ENCODE measurements around the gene SLC16A8.

The SLC16A8 gene

DNA sequence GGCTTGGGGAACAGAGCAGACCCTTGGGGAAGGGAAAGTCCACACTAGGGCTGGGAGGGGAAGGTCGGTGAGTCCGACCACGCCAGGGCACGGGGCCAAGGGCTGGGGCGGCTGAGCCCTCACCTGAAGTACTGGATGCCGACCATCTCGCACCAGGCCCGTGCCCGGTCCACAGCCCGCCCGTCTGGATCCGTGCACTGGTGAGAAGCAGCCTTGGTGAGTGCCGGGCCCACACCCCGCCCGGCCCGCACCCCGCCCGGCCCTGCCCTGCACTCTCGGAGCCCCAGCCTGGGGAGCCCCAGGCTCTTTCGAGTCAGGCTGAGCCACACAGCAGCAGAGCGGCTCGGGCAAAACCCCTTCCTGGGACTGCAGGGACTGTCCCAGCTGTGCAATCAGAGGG is 28.4 kb upstream of the SLC16A8 start:
- DNase-seq (ENCODE audit: low read depth), result no peak

DNA sequence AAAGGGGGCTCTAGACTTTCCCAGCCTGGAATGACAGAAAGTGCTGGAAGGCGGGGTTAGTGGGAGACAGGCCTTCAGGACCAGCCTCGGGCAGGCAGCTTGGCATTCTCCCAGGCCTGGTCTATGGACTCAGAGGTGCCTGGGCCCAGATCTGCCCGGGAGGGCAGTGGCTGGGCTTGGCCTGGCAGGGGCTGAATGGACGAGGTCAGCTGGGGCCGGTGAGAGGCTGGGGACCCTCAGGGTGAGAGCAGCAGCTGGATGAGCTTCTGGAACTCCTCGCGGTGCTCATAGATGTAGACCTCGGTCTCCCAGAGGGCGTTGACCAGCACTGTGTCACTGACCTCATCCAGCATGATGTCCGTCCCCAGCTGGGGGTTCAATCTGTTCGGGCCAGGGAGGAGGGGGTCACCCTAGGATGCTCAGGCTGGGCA is 28.0 kb upstream of the SLC16A8 start:
- DNase-seq (ENCODE audit: low read depth), result no peak

DNA sequence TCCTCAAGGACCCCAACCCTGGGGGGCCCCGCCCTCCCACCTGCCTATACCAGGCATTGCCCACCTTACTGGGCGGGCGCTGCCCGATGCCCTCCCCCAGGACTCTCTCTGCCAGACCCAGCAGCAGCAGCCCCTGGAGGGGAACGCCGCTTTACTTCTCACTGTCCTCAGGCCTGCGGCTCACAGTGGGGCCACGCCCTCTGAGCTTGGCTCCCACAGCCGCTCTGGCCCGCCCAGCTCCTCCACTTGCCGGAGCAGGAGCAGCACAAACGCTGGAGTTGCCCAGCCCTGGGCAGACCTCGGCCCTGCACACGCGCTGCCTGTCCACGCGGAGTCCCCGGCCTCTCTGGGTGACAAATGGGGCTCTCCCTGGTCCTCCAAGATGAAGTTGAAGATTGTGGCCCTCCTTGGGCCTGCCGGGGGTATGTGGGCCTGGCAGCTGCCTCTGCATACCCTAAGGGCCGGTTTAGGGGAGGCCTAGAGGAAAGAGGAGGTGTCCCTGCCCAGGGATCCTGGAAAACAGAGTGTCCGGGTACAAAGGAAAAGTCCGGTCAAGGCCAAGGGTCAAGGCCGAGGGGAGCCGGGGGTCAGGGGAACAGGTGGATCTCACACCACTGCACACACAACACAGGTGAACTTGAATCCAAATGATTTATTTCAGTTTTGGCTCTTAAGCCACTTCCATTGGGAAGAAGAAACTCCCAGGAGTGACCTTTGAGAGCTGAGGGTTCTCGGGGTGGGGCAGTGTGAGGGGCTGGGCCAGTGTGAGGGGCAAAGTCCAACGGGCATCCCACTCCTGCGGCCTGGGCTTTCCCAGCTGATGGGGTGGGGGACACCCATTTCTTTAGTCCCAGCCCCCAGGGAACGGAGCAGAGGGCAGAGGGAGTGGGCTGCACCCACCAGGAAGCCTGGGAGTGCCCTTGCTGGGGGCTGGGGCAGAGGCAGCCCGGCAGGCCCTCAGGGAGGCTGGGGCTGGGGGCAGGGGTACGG is 27.2 kb upstream of the SLC16A8 start:
- no peak for DNase-seq (ENCODE audit: low read depth)

- no peak for DNase-seq (ENCODE audit: low read depth)
These were observed 26.3 kb upstream of the SLC16A8 start, which contains the start of gene BAIAP2L2 for GRCh38 chr22:38110008-38110862. Gene BAIAP2L2, minus strand, starts transcription at chr22:38110684. Its CDS starts 159 bp downstream, at chr22:38110525.

DNA sequence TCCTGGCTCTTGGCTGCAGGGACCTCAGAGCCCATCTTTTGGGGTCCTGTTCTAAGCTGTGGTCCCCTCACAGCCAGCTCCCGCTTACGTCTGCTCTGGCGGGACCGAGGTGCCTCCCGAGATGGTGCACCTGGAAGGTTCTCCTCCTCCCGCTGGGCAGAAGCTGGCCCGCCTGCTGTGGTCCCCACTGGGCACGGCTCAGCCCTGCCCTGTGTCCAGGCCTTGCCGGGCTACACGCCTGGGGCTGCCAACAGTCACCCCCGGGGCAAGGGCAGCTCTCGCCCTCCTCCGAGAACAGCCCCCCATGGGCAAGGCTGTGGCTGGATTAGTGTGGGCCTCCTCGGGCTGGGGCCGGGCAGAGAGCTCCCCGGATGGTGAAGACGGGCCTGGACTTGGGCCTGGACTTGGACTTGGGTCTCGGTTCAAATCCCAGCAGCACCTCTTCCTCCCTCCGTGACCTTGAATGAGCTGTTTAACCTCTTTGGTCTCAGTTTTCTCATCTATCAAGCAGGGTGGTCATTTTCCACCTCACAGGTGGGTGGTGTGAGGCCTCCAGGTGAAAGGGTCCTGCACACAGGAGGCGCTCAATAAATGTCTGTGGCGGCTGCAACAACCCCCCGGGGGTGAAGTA is 25.5 kb upstream of the SLC16A8 start:
- DNase-seq (ENCODE audit: low read depth), result no peak

- no peak for DNase-seq (ENCODE audit: low read depth)
These were observed 24.8 kb upstream of the SLC16A8 start for GRCh38 chr22:38108561-38109319.

DNA sequence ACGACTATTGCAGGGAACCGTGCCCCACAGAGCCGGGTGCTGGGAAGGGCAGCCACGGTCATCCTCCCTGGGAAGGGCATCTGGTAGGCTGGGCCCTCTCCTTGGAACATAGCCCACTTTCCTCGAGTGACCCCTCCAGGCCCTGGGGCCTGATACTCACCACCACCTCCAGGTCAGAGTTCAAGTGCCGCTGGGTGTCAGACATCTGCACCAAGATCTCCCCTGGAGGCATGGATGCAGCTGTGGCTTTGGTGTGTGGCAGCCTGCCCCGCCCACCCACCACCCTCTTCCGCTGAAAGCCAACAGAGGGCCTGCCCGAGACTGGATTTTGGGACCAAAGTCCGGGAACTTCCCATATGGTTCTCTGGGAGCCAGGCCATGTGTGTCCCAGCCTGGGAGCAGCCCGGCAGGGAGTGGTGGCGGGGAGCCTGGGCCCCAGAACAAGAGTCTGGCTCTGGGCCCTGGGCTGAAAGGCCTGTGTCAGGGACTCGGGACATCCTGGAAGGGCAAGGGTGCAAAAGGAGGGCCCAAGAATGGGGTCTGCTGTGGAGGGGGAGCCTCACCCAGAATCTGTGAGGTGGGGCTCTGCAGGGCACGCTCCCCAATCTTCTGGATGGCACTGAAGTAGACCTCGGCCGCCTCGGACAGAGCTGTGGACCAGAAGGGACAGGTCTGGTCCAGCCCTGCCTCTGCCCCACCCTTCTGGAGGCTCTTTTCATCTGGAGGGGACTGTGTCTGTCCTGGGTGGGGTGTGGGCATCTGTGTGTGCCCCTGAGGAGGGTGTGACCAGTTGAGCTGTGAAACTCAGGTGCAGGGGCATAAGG is 23.9 kb upstream of the SLC16A8 start:
- DNase-seq (ENCODE audit: low read depth), result no peak

- no peak for DNase-seq (ENCODE audit: low read depth)
These were observed 23.0 kb upstream of the SLC16A8 start for GRCh38 chr22:38106814-38107578.

- DNase-seq (ENCODE audit: low read depth), result no peak
These were observed 20.1 kb upstream of the SLC16A8 start for GRCh38 chr22:38104084-38104483.

DNA sequence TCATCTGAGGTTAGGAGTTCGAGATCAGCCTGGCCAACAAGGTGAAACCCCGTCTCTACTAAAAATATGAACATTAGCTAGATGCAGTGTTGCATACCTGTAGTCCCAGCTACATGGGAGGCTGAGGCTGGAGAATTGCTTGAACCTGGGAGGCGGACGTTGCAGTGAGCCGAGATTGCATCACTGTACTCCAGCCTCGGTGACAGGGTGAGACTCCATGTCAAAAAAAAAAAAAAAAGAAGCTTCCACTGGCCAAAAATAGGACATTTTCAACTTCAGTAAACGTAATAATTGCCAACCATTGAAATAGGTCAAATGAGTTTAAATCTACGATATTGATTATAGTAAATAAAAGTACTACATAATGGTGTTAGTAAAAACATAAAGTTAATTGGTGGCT is 19.7 kb upstream of the SLC16A8 start:
- DNase-seq (ENCODE audit: low read depth), result no peak

- DNase-seq (ENCODE audit: low read depth), result no peak
These were observed 14.6 kb upstream of the SLC16A8 start for GRCh38 chr22:38098410-38099249.

DNA sequence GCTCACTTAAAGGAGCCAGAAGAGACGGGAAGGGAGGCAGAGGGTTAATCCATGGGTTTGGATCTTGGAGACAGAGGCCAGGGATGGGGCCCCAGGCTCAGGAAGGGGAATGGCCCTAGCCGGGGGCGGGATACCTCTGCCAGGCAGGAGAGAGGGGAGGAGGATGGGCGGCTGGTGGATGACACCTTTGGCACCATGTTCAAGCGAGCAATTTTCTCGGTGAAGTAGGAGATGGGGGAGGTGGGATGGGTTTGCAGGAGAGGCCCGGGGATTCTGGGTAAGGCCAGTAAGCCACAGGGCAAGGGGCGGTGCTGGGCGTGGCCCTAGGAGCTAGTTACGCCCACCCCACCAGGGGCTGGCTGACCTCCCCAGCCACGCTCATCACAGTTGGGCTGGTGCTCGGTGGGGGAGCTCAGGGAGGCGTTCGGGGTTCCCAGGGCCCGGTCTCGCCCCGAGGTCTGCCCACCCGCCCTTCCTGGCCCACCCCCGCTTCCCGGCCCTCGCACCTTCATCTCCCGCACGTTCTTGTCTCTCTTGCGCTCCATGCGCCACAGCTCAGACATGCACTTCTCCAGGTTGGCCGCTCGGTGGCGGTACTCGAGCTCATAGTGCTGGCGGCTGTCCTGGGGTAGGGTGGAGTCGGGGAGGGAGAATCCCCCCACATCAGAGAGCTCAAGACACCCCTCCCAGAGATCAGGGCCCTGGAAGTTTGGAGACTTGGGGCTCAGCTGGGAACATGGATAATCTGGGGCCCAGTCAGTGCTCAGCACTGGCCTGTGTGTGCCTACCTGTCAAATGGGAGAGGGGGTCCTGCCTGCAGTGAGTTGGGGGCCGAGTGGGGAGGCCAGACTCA is 13.8 kb upstream of the SLC16A8 start:
- DNase-seq (ENCODE audit: low read depth), result no peak

DNA sequence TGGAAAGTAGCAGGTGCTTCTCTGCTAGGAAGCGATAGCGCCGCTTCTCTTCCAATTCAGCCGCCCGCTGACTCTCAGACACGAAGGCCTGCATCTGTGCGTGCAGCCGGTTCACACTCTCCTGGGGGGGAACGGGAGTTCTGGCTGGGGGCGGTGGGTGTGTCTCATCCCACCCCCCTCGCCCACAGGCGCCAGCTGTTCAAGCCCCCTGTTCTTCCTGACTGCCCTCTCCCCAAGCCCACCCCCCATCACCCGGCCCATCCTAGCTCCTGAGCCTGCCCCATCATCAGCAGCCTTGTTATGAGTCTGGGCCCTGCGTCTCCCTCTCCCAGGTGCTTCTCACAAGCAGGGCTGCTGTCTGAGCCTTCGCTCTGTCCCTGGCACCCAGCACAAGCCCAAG is 13.1 kb upstream of the SLC16A8 start:
- no peak for DNase-seq (ENCODE audit: low read depth)

- DNase-seq (ENCODE audit: low read depth), result no peak
These were observed 5.5 kb upstream of the SLC16A8 start for GRCh38 chr22:38089474-38089851.

GRCh38 chr22:38088629-38089473 is 4.9 kb upstream of the SLC16A8 start:
- DNase-seq (ENCODE audit: low read depth), result no peak

DNA sequence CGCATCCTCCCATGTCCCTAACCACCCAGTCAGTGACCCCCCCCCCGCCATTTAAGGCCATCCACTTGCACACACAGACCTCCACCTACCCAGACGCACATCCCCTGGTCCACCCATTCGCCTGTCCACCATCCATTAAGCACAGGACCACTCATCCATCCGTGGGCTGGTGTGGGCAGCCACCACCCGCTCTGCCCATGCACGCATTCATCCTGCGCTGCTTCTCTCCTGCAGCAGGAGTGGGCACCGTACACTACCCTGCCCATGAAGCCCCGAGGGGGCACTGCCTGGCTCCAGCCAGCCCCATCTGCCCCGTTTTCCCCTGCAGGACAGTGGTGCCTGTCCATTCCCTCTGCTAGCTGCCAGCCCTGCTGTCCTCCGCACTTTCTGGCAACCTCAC is 3.9 kb upstream of the SLC16A8 start:
- no peak for DNase-seq (ENCODE audit: low read depth)

- DNase-seq (ENCODE audit: low read depth), result no peak
These were observed 3.0 kb upstream of the SLC16A8 start for GRCh38 chr22:38086942-38087341.
